ENCODE measurements around the gene AKAP11.

DNA sequence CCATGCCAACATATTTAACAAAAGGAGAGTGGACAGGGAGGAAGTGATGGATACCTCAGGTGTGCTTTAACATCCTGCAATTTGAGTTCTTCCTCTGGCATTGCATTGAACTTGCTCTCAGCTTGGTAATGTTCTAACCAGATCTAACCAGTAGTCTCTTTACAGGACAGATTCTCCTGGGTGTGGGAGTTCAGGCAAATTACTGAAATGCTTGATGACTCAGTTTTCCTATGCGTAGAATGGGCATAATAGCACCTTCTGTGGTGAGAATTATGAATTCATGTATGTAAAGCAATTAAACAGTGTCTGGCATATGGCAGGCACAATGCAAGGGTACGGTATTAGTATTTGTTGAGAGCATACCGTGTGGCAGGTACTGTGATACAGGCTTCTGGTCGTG lies 3.6 kb downstream of the AKAP11 start:
- TF ChIP-seq, protein P1, sequence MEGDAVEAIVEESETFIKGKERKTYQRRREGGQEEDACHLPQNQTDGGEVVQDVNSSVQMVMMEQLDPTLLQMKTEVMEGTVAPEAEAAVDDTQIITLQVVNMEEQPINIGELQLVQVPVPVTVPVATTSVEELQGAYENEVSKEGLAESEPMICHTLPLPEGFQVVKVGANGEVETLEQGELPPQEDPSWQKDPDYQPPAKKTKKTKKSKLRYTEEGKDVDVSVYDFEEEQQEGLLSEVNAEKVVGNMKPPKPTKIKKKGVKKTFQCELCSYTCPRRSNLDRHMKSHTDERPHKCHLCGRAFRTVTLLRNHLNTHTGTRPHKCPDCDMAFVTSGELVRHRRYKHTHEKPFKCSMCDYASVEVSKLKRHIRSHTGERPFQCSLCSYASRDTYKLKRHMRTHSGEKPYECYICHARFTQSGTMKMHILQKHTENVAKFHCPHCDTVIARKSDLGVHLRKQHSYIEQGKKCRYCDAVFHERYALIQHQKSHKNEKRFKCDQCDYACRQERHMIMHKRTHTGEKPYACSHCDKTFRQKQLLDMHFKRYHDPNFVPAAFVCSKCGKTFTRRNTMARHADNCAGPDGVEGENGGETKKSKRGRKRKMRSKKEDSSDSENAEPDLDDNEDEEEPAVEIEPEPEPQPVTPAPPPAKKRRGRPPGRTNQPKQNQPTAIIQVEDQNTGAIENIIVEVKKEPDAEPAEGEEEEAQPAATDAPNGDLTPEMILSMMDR (conservative IDR thresholded peaks at IDR 0.05; ENCODE audit: low read depth in 2 of 2), result no peak
- TF ChIP-seq EZH2 (IDR thresholded peaks at IDR 0.05; ENCODE audit: low read depth, unreplicated experiment), result no peak
